ENCODE data around the gene TRRAP. TPM values are rescaled to one million over a fixed set of nuclear protein-coding genes. Genes with fewer than 3 reads are reported as not detected.

The TRRAP gene
- total RNA-seq, 1 donor from 2014 or later: 35.6 TPM

DNA sequence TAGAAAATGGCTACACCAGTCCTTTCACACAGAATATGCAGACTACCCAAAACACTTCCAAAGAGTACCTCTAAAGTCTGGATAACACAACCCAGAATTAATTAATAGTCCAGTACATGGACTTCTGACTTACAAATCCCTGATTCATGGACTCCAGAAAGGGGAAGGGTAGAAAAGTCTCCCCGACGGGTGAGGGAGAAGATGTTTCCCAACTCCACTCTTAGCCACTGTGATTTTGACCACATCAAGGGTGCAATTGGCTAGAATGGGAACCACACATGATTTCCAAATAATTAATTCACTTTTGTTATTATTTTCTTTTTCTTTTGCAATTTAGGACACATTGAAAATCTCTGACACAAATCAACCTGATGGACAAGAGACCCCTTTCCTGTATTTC is 9.9 kb upstream of the TRRAP start:
- peak; percentile 52 for ATAC-seq
- no peak overlapping the region for H3K4me3 ChIP-seq
- DNase-seq: no peak
- H3K27ac ChIP-seq: no peak overlapping the region
- H3K27me3 ChIP-seq: peaks cover 17% of the 10 kb centered on the region
- H3K36me3 ChIP-seq: no peaks in the 10 kb centered on the region
- H3K9me3 ChIP-seq: no peaks in the 10 kb centered on the region
- TF ChIP-seq, protein P1, sequence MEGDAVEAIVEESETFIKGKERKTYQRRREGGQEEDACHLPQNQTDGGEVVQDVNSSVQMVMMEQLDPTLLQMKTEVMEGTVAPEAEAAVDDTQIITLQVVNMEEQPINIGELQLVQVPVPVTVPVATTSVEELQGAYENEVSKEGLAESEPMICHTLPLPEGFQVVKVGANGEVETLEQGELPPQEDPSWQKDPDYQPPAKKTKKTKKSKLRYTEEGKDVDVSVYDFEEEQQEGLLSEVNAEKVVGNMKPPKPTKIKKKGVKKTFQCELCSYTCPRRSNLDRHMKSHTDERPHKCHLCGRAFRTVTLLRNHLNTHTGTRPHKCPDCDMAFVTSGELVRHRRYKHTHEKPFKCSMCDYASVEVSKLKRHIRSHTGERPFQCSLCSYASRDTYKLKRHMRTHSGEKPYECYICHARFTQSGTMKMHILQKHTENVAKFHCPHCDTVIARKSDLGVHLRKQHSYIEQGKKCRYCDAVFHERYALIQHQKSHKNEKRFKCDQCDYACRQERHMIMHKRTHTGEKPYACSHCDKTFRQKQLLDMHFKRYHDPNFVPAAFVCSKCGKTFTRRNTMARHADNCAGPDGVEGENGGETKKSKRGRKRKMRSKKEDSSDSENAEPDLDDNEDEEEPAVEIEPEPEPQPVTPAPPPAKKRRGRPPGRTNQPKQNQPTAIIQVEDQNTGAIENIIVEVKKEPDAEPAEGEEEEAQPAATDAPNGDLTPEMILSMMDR (IDR thresholded peaks at IDR 0.05): no peak
- intact Hi-C loops (cut with DNase I): no loop called here
- H3K4me1 ChIP-seq: peaks cover 16% of the 10 kb centered on the region

DNA sequence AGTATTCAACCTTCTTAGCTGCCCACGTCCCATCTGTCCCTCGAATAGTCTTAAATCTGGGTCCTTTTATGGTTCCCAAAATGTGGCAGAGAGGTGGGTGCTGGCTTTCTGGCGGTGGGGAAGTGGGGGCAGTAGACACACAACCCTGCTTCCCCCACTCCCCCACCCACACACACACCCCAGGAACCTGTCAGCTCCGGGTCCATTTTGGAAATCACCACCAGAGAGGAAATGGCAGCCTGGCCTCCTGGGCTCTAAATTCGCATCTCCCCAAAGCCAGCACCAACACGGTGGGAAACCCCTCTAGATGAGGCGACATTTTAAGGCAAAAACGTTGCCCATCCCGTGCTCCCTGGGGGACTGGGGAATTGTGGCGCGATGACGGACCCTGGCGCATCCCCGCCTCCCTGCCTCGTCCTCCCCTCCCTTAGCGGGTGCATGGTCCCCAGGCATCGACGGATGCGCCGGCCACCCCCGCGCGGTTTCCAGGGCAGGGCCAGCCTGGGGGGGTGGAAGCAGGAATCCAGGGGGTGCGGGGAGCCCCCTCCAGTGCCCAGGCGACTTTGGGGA is 9.2 kb upstream of the TRRAP start:
- no peaks in the 10 kb centered on the region for H3K36me3 ChIP-seq
- peak overlapping the region; percentile 34 for H3K4me3 ChIP-seq
- DNase-seq: no peak
- H3K9me3 ChIP-seq: no peaks in the 10 kb centered on the region
- H3K27ac ChIP-seq: no peak overlapping the region
- peaks cover 17% of the 10 kb centered on the region for H3K27me3 ChIP-seq
- intact Hi-C loops (cut with DNase I): no loop called here
- TF ChIP-seq, protein P1 (IDR thresholded peaks at IDR 0.05): no peak
- no peak for ATAC-seq
- peaks cover 16% of the 10 kb centered on the region for H3K4me1 ChIP-seq

DNA sequence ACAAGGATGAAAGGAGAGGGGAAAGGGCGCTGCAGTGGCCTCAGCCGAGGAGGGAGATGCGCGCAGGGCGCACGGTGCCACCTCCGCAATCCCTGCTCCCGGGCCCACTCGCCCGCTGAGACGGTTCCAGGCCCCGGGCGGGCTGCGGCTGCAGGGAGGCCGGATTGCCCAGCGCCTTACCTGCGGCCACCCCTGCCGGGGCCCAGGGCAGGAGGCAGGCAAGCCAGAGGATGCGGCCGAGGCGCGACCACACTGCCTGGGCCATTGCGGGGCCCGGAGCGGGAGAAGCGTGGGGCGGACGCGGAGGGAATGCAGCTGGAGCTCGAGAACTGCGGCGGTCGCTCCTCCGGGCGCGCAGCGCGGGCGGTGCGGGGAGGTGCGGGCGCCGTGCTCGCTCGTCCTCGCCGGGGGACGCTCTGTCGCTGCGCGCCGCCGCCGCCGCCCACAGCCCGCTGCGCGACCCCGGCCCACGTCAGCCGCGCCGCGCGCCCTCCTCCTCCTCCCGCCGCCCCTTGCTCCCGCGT is 8.7 kb upstream of the TRRAP start, which contains the start of gene TMEM130:
TMEM130 (minus strand) TSS at position 418 of the 524 bp plus-strand sequence; CDS start at position 265, 153 bp downstream.
- H3K27ac ChIP-seq: no peak within 1 kb of the TSS
- H3K4me3 ChIP-seq: peak within 1 kb of the TSS; percentile 34
- intact Hi-C loops (cut with DNase I): no loop called here
- ATAC-seq (peak; percentile 4), DNase-seq (peak; percentile 63)
- H3K4me1 ChIP-seq: peaks cover 16% of the 10 kb centered on the region
- H3K9me3 ChIP-seq: no peaks in the 10 kb centered on the region
- no peaks in the 10 kb centered on the region for H3K36me3 ChIP-seq
- H3K27me3 ChIP-seq: peaks cover 17% of the 10 kb centered on the region
- TF ChIP-seq, protein P1 (IDR thresholded peaks at IDR 0.05): no peak

DNA sequence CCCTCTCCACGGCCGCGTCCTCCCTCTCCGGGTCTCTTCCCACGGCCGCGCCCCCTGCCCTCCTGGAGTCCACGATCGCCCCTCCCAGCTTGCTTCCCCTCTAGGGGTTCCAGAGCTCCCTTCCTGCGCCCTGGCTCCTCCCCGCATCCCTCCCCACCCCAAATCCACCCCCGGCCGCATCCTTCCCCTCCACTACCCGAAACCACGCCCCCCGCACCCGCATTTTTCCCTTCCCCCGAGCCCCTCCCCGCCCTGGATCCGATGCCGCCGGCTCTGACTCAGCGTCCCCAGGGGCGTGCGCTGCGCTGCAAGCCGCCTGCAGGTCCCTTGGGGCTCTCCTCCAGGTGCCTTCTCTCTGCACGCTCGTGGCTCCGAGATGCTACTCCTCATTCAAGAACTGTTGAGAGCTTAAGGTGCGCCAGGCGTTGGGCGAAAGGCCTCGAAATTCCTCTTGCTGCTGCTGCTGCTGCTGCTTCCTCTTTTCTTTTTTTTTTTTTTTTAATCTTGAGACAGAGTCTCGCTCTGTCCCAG is 8.1 kb upstream of the TRRAP start:
- ATAC-seq (peak; percentile 33), DNase-seq (peak; percentile 74)
- intact Hi-C loops (cut with DNase I): no loop called here
- Histone ChIP-seq H3K4me1 (peaks cover 12% of the 10 kb centered on the region), H3K9me3 (no peaks in the 10 kb centered on the region), H3K36me3 (no peaks in the 10 kb centered on the region), H3K27me3 (peaks cover 17% of the 10 kb centered on the region), H3K4me3 (peak overlapping the region; percentile 34), H3K27ac (no peak overlapping the region)
- TF ChIP-seq, protein P1 (IDR thresholded peaks at IDR 0.05): no peak

DNA sequence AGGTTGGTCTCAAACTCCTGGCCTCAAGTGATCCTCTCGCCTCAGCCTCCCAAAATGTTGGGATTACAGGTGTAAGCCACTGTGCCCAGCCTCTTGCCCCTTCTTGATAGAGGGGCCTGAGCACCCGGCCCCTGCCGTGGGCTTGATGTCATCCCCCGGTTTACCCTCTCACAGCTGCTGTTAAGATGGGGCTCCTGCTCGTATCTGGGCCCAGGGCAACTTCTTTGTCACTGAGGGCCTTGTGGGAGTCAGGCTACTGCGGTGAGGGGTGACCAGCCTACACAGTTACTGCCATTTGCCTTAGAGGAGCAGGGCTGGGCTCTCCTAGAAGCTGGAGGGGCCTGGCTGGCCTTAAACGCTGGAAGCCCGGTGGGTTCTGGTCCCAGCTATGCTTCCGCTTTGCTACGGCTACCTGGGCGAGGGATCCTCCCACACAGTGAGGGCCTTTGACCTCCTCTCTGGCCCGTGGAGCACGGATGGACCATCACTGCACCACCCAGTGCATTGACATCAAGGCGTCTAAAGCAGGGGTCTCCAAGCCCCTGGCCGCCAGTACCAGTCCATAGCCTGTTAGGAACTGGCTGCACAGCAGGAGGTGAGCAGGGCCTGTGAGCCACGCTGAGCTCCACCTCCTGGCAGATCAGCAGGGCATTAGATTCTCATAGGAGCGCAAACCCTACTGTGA is 7.4 kb upstream of the TRRAP start:
- Histone ChIP-seq H3K4me1 (peaks cover 7% of the 10 kb centered on the region), H3K36me3 (no peaks in the 10 kb centered on the region), H3K4me3 (no peak overlapping the region), H3K27me3 (peaks cover 17% of the 10 kb centered on the region), H3K9me3 (no peaks in the 10 kb centered on the region), H3K27ac (no peak overlapping the region)
- DNase-seq (peak; percentile 54), ATAC-seq (no peak)
- intact Hi-C loops (cut with DNase I): no loop called here
- TF ChIP-seq, protein P1 (IDR thresholded peaks at IDR 0.05): no peak
